HT-29 (cell line): ENCODE measurements around the gene KAT6B. TPM values are rescaled to one million over a fixed set of nuclear protein-coding genes. Genes with fewer than 3 reads are reported as not detected.
"Not testable (repeated sequence)": the region's sequence is repeated elsewhere in the genome, so short reads cannot be mapped to it uniquely, and the experiment has no call there.

Experiments used
- DNase-seq: peaks from one replicate; pipeline ENCODE4 v3.0.0-alpha.2; 2015; ENCODE audit warnings: low spot score
- total RNA-seq: library from RNA; depleted of rRNA; stranded (reverse); fragments of >200 nt; shearing (Covaris generic); gene quantifications from 2 replicates; pipeline ENCODE4 v1.2.3, GENCODE V29; 2014

The KAT6B gene
- total RNA-seq, 1 experiment from 2014 or later, result 17.2 TPM

DNA sequence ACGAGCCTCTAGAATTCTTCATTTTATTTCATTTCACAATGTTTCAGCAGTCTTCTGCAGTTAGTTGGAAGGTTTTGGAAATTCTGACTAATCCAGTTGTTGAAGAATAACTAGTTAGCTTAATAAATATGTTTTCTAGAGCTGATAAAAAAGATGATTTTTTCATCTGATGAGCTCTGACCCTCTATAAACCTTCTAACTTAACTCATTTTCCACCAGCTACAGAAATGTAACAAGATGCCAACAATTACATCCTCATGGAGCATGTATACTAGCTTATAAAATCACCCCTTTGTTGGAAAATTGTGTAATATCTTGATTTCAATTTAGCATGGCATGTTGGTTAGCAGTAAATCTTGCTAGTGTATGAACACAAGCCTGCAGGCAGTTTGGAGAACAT, 33.1 kb downstream of the KAT6B start:
- no peak for DNase-seq

DNA sequence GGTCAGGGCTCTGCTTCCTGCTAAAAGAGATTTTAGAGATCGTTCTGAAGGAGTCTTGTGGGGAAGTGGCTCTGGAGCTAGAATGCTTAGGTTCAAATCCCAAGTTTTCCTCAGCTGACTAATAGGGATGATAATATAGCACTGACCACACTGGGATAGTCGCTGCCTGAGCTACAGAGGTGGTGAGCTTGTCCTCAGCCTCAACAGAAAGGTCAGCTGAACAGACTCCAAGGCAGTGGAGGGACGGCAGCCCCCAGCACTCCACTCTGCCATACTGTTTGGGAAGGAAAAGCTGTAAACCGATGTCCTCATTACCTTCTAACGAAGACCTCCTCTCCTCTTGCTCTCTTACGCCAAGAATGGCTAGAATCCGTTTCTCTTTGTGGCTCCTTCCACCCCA, 36.2 kb downstream of the KAT6B start:
- no peak for DNase-seq

DNA sequence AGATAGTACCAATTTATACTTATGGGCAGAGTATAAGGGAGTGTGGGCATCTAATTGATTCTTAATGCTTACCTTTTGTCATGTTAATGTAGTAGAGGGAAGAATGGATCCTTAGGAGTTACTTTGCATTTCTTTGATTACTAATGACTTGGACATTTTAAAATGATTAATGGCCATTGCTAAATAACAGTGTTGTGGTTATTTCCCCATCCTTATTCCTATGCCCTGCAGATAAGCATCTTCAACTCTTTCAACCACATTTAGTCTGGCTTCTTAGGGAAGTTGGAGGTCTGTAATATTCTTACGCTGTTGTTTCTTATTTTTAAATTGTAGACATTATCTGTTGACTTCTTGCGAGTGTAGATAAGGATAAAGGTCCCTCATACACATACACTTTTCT, 37.2 kb downstream of the KAT6B start:
- DNase-seq, result no peak

DNA sequence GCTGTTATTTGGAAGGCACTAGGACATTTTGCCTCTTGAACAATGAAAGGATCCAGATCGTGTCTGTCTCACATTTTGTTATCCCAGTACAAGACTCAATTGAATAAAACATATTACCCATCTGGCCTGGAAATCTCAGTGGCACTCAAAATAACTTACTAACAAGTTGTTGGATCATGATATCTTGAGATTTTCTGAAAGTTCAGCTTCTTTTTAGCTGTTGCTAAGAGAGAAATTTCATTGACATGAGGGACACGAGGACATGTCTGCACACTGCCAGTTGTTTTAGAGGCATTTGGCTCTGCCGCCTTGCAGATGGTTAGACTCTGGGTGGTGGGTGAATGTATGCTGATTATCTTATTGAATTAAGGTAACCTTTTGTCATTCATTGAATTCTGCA, 41.0 kb downstream of the KAT6B start:
- DNase-seq, result no peak

DNA sequence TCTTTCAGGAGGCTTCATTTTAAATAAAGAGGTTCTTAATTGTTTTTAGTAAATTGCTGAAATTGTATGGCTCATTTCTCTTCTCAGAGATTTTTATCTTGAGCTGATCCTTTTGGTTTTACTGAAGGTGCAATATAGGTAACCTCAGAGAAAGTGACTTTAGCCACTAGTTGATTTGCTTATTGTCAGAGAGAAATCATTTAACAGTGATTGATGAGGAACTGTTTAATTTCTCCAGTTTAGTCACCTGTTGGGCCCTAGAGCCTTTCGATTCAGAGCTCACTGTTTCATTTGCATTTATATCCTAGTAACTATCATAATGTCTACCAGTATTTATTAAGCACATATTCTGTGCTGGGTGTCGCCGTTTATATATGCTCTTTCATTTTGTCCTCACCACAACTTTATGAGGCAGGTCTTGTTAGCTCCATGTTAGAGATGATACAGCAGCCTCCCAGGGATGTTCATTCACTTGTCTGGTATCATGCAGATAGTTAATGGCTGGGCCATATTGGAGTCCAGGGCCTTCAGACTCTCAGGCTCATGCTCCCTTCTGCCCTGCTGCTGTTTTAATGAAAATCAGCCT, 42.1 kb downstream of the KAT6B start:
- no peak for DNase-seq

DNA sequence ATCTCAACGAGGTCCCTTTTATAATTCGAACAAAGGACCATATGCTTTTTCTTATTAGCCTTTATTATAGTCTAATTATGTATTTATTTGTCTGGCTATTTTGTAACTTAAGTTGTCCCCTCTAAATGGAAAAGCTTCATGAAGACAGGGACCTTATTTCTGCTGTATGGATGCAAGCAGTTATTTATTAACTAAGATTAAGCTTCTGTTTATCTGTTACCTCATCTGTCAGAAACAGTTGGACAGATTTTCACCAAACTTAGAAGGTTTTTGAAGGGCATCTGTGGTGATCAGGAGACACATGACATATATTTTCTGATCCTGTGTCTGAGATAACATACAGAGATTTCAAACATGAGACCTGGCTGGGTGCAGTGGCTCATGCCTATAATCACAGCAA, 43.2 kb downstream of the KAT6B start:
- no peak for DNase-seq

DNA sequence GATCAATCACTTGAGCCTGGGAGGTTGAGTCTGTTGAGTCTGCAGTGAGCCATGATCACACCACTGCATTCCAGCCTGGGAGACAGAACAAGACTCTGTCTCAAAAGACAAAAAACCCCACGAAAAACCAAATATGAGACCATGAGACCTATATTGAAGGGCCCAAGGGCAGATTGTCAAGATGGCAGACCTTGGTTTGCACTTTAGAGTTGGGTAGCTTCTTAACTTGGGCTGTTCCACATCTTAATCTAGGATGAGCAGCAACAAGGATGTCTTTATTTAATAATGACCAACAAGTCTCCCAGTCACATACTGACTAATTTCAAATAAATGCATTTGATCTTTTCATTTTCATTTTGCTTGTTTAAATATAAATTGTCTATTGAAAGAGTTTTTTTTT, 43.8 kb downstream of the KAT6B start:
- no peak for DNase-seq

DNA sequence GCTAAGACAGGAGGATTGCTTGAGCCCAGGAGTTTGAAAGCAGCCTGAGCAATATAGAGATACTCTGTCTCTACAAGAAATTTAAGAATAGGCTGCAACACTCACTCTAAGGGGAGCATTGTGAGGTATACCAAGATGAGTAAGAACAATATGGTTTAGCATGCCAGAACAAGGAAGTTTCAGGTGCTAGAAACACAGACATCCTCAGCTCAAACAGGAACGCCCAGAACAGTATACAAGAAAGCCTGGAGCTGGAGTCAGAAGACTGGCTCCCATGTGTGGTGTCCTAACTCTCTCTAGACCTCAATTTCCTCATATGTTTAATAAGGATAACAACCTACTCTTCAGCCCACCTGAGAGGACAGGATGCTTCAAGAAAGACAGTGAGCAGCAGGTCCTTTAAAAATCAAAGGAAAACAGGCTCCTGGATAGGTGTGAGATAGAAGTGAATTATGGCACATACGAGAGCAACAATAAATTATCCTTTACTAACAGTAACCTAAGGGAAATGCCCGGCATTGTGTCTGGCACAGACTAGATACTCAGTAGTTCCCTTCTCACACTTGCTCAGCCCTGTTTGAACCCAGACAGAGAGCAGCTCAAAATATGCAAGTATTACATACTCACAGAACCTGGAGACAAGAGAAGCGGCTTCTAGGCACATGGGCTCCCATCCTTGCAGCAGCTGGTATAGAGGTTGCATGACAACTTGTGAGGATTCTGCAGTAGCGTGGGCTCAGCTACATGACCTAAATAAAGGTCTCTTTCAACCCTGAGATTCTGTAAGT, 45.4 kb downstream of the KAT6B start:
- no peak for DNase-seq

DNA sequence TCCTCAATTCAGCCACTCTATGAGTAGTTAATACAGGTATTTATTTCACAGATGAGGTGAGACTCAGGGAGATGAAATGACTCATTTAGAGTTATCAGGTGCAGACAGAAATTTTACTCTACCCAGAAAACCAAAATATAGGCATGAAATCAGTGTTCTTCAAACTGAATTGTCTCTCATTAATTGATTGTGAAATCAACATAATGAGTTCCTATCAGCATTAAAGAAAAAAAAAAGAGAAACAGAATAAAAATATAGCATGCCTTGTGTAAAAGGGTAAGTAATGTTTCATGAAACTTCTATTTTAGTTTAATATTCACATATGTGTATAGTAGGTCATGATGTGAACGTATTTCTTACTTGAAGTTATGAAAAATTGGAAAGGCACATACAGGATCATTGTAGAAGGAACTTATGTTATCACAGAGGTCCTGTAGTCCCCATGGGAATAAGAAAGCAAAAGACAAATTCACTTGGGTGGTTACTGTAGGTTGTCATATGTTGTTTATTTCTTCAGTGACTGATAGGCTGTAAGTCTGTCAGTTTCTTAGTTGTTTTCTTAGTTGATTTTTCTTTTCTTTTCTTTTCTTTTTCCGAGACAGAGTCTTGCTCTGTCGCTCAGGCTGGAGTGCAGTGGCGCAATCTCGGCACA, 47.5 kb downstream of the KAT6B start:
- no peak for DNase-seq

DNA sequence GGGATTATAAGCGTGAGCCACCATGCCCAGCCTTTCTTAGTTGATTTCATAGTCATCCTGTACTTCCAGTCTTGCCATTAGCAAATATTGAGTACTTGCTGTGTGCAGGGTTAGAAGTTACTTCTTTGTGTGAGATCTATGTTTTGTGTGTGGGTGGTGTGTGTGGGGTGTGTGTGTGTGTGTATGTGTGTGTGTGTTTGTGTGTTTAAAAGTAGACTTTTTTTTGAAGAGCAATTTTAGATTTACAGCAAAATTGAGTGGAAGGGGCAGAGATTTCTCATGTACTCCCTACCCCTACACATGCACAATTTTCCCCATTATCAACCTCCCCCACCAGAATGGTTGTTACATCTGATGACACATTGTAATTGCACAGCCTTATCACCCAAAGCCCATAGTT, 48.2 kb downstream of the KAT6B start:
- DNase-seq, result no peak

DNA sequence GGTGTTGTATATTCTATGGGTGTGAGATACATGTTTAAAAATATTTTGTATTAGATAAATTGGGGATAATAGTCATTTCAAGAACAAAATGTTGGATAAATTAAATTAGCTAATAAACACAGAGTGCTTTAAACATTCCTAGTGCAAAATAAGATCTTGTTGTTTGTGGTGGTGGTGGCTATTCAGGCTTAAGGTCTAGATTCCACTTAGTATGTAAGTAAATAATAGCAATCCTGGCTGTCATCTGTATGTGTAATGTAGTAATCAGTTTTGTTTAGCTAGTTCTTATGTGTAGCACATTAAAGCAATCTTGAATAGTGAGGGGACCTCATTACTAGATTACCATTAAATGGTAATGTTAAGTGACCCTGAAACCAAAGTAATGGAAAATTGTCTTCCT, 48.7 kb downstream of the KAT6B start:
- DNase-seq, result no peak

DNA sequence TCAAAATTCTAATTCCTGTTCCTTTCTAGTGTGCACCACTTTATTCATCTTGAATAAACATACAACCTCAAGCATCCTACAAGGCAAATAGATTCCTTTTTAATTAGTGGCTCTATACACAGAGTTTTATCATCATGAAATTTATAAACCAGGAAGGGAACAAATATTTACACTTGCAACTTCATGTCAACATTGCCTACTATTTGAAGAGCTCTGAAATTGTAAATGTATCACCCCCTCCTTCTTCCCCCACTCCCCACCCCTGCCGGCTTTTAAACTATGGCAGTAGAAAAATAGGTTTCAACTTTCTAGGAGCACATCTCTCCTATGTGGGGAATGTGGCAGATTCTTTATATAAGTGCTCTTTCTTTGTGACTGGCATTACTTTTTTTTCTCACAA, 49.6 kb downstream of the KAT6B start:
- no peak for DNase-seq

DNA sequence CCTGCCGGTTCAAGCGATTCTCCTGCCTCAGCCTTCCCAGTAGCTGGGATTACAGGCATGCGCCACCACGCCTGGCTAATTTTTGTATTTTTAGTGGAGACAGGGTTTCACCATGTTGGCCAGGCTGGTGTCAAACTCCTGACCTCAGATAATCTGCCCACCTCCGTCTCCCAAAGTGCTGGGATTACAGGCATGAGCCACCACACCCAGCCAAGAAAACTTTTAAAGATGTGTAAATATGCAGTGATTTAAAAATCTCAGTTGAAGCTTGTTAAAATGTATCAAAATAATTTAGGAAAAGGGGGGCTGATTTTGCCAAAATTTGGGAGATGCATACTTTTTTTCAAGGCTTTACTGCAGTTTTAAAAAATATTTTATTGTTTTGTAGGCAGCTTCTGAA, 50.7 kb downstream of the KAT6B start:
- not testable (repeated sequence) for DNase-seq

DNA sequence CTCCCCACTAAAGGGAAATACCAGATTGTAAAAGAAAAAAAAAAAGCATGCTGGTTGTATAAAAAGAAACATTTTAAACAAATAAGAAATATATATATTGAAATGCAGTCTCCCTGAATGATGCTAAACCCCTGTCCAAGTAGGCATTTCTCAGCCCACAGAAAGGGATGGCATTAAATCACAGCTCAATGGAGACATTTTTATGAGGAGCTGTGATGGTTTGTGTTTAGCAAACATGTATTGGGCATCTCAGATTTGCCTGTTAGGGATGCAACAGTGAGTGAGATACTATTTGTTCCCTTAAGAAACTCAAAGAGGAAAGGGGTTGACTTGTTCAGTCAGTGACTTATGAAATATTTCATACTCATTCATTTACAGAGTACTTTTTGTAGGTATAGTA, 51.5 kb downstream of the KAT6B start:
- no peak for DNase-seq

DNA sequence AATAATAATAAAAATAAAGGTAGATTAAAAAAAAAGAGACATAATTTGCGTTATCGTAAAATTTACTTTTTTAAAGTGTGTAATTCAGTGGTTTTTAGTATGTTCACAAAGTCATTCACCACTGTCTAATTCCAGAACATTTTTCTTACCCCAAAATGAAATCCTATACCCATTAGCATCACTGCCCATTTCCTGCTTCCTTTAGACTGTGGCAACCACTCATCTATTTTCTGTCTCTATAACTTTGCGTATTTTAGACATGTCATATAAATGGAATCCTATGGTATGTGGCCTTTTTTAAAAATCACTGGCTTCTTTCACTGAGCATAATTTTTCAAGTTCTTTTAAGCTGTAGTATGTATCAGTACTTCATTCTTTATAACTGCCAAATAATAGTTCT, 53.6 kb downstream of the KAT6B start:
- no peak for DNase-seq

DNA sequence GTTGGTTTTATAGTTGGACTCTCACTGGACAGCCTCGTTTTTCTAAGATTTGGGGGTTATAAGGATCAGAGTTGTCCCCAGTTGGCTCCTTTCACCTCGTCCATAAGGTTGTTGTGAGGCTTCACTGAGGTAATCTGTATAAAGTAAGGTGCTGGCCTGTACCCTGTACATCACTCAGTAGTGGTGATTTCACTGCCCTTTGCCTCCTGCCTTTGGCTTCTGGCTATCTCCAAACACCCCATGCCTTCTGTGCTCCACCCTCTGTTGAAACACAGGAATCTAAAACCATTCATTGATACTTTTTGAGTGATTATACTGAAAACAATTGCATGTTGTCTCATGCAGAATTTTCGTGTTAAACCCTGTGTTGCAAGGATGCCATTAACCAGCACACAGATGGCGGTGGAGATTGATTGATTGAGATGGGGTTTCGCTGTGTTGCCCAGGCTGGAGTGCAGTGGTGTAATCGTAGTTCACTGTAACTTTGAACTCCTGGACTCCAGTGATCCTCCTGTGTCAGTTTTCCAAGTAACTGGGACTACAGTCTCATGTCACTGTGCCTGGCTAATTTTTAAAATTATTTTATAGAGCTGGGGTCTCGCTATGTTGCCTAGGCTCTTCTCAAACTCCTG, 55.0 kb downstream of the KAT6B start:
- DNase-seq, result no peak

DNA sequence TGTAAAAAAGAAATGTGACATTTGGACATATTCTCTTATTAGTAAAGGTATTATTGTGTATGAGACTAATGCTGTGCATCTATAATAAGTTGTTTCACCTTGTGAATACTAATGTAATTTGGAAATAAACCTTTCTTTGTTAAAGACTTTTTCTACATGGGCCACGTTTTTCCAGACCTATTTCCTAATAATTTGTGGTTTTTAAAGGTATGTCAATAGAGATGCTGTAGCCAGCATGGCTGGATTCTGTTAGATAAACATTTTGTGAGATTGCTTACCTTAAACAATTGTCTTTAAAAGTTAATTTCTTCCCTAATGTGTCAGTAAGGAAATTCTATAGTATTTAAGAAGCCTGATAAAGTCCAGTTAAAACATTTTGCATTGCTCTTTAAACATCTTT, 56.0 kb downstream of the KAT6B start:
- no peak for DNase-seq

DNA sequence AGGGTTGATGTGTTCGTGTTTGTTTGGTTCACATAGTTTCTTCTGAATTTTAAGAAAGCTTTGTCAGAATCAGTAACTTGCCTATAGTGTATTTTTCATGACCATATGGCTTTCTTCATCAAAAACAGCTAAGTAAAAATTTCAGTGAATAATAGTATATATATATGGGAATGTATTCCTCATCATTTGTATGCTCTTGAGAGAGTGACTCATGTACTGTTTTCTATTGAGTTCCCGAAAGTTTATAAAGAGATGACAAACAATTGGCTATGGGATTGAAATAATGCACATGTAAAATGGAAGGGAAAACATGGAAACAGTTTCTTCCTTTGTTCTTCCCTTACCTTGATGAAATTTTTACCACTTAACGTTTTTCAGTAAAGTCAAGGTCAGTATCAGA, 56.4 kb downstream of the KAT6B start:
- DNase-seq, result no peak

DNA sequence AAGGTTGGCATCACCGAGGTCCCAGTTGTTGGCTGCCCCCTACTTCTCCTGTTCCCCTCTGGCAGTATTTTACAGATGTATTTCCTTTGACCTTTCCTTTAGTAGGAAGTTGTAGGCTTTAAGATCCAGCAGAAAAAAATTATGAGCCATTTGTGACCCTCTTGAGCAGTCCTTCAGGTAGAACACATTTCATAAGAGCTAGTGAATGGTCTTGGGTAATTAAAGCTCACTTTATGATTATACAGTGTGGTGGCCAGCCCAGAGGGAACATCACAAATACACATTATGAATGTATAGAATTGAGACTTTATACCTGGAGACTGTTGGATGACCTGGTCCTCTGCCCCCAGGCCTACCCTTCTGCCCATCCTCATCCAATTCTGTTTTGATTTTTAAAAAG, 57.0 kb downstream of the KAT6B start:
- no peak for DNase-seq

DNA sequence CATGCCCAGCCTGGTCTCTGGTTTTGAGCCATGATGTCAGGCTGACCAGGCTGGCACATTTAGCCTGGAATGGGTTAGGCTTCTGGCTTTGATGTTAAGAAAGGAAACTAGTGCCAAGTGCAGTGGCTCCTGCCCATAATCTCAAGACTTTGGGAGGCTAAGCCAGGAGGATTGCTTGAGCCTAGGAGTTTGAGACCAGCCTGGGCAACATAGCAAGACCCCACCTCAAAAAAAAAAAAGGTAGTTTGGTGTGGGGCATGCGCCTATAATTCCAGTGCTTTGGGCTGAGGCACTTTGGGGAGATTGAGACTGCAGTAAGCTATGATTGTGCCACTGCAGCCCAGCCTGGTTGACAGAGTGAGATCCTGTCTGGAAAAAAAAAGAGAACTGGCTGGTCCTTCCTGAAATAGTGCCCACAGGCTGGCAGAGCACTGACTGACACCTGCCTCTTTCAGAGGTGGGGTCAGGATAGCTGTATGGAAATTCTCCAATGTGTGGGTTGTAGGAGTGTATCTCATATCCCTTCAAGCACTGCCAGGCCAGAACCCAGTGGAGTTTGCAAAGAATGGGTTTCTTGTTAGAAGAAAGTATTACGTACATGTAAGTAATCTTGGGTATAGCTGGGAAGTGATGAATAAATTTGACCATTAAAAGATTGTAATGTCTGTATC, 61.3 kb downstream of the KAT6B start:
- no peak for DNase-seq

DNA sequence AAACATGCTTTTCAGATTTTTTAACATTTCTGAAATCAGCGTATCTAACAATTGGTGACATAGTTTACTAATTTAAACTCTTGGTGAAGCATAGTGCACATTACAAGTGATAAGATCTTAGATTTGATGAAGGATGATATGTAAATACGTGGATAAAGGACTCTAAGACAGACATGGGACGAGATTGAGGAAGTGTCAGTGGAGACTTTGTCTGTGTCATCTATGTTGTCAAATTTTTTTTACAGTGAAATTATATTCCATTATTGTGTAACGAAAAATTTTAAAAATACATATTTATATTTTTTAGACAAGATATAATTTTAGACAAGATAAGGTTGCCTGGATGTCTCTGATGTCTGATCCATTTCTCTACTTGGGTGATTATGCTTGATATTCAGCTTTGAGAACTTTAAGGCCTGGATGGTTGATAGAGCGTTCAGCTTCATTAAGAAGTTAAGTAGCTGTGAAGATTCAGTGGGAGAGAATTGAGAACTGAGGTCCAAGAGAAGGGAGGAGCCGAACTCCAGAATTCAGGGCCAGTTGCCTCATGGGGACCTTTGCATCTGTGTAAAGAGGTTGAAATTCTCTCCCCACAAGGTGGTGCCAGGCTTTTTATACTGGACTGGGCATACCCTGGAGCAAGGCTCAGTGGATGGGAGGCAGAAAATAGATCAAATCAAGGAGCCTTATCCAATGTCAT, 62.7 kb downstream of the KAT6B start:
- DNase-seq, result peak; percentile 30

DNA sequence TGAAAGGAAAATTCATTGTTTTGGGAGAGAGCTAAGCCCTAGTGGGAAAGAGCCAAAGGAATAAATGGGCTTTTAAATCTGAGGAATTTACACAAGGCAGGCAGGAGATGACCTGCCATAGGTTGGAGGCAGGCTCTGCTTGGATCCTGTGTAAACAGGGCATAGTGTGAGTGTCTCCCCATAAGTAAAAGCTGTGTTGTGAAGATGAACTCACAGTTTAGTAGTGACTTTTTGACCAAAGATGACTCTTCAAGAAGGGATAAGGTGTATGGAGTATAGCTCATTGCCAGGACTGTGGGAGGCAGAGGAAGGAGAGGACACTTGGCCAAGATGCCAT, 63.2 kb downstream of the KAT6B start:
- DNase-seq, result no peak
